ENCODE results near the gene MAP1B.

DNA sequence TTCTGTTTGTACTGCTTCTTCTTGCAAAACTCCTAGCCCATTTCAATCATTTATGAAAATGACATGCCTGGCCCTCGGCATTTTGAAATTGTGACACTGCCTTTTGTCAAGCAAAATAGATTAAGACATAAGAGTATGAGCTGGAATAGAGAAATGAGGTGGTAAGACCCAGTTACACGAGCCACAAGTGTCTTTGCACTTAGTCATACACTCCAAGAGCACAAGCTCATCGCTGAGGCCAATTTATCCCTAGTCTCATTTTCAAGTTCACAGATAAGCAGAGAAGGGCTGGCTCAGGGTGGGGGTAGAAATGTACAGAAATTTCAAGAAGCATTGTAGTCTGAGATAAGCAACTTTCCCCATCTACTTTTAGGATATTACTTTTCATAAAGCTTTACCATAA, 40.6 kb upstream of the MAP1B start:
- TF ChIP-seq, protein P1, sequence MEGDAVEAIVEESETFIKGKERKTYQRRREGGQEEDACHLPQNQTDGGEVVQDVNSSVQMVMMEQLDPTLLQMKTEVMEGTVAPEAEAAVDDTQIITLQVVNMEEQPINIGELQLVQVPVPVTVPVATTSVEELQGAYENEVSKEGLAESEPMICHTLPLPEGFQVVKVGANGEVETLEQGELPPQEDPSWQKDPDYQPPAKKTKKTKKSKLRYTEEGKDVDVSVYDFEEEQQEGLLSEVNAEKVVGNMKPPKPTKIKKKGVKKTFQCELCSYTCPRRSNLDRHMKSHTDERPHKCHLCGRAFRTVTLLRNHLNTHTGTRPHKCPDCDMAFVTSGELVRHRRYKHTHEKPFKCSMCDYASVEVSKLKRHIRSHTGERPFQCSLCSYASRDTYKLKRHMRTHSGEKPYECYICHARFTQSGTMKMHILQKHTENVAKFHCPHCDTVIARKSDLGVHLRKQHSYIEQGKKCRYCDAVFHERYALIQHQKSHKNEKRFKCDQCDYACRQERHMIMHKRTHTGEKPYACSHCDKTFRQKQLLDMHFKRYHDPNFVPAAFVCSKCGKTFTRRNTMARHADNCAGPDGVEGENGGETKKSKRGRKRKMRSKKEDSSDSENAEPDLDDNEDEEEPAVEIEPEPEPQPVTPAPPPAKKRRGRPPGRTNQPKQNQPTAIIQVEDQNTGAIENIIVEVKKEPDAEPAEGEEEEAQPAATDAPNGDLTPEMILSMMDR (IDR thresholded peaks at IDR 0.05; ENCODE audit: low read length) = no peak
- TF ChIP-seq EZH2 (optimal IDR thresholded peaks at IDR 0.05; ENCODE audit: low read depth, low read length) (no peak), EZH2phosphoT487 (IDR thresholded peaks at IDR 0.05; ENCODE audit: low read length) (no peak)

Data from MM.1S (cell line).